K562 (cell line): ENCODE data around the gene SLC25A11. TPM values are rescaled to one million over a fixed set of nuclear protein-coding genes. Genes with fewer than 3 reads are reported as not detected.

Source experiments
- AFF4 ChIP-seq: sonication (generic); formaldehyde crosslinking; IDR thresholded peaks from 2 replicates; pipeline ENCODE4 v1.8.0; 2023; ENCODE audit warnings: mild to moderate bottlenecking, missing genetic modification reagents
- CCNT2 ChIP-seq: IDR thresholded peaks from 2 replicates; pipeline ENCODE4 v1.6.1; 2011; ENCODE audit warnings: borderline replicate concordance, low read depth, mild to moderate bottlenecking, moderate library complexity, mixed read lengths, low read length; ENCODE audit not compliant: insufficient read length; ENCODE audit errors: extremely low read depth
- DPF2 ChIP-seq: fragments of 450-650 bp; IDR thresholded peaks from 2 replicates; pipeline ENCODE4 v1.6.1; 2016
- E2F4 ChIP-seq: sonication (generic); formaldehyde crosslinking; IDR thresholded peaks from 2 replicates; pipeline ENCODE4 v1.8.0; 2022; ENCODE audit warnings: mild to moderate bottlenecking, low read depth, missing genetic modification reagents
- ETS1 ChIP-seq: conservative IDR thresholded peaks from 2 replicates; pipeline ENCODE4 v1.6.1; 2011; ENCODE audit warnings: low read depth, mild to moderate bottlenecking, low read length; ENCODE audit not compliant: control insufficient read depth
- FOXJ2 ChIP-seq: fragments of 200-800 bp; sonication (Bioruptor generic); IDR thresholded peaks from 2 replicates; pipeline ENCODE4 v1.6.1; 2016; ENCODE audit warnings: missing genetic modification characterization, missing compliant biosample characterization
- GATAD2B ChIP-seq: fragments of 450-650 bp; IDR thresholded peaks from 2 replicates; pipeline ENCODE4 v1.6.1; 2017; ENCODE audit warnings: mild to moderate bottlenecking, borderline replicate concordance
- HMGN3 ChIP-seq: IDR thresholded peaks from 2 replicates; pipeline ENCODE4 v1.6.1; 2011; ENCODE audit warnings: borderline replicate concordance, low read depth, mild to moderate bottlenecking, mixed read lengths, low read length; ENCODE audit not compliant: insufficient read length; ENCODE audit errors: extremely low read depth
- IRF1 ChIP-seq: sonication (generic); formaldehyde crosslinking; IDR thresholded peaks from 2 replicates; pipeline ENCODE4 v1.8.0; 2022; ENCODE audit warnings: missing genetic modification reagents, mild to moderate bottlenecking, borderline replicate concordance
- IRF2 ChIP-seq: sonication (generic); formaldehyde crosslinking; IDR thresholded peaks from 2 replicates; pipeline ENCODE4 v1.8.1; 2022; ENCODE audit warnings: mild to moderate bottlenecking, missing genetic modification reagents
- LARP7 ChIP-seq: fragments of 450-650 bp; IDR thresholded peaks from 2 replicates; pipeline ENCODE4 v1.6.1; 2016
- MAX ChIP-seq: sonication (generic); formaldehyde crosslinking; IDR thresholded peaks from 2 replicates; pipeline ENCODE4 v1.9.0; 2022; ENCODE audit warnings: mild to moderate bottlenecking, missing genetic modification reagents
- NCOA2 ChIP-seq, 2 experiments: fragments of 450-650 bp; IDR thresholded peaks; 2 replicates each; pipeline ENCODE4 v1.6.1; 2018; ENCODE audit warnings: mild to moderate bottlenecking in 2 of 2, moderate library complexity in 1 of 2; ENCODE audit not compliant: partially characterized antibody in 2 of 2
- RB1 ChIP-seq: fragments of 450-650 bp; IDR thresholded peaks from 2 replicates; pipeline ENCODE4 v1.6.1; 2017; ENCODE audit warnings: low read depth, mild to moderate bottlenecking
- SLC30A9 ChIP-seq: fragments of 250-450 bp; sonication (Bioruptor Pico); IDR thresholded peaks from 2 replicates; pipeline ENCODE4 v1.8.0; 2022; ENCODE audit warnings: mild to moderate bottlenecking, moderate library complexity
- TCF15 ChIP-seq: fragments of 250-450 bp; sonication (Bioruptor Pico); IDR thresholded peaks from 2 replicates; pipeline ENCODE4 v1.8.0; 2022; ENCODE audit warnings: moderate library complexity, mild to moderate bottlenecking, inconsistent platforms
- TEAD1 ChIP-seq, 2 experiments: fragments of 450-650 bp in 1 of 2; sonication (generic) in 1 of 2; formaldehyde crosslinking; IDR thresholded peaks; 2 replicates each; pipeline versions ENCODE4 v1.4.0 to v1.8.0; 2020 to 2022; ENCODE audit warnings: mild to moderate bottlenecking in 2 of 2, missing genetic modification reagents in 1 of 2
- ZEB2 ChIP-seq: fragments of 450-650 bp; IDR thresholded peaks from 2 replicates; pipeline ENCODE4 v1.6.1; 2016
- ZNF277 ChIP-seq: fragments of 250-450 bp; sonication (Bioruptor Pico); IDR thresholded peaks from 2 replicates; pipeline ENCODE4 v1.8.0; 2022; ENCODE audit warnings: inconsistent platforms, mild to moderate bottlenecking, moderate library complexity, borderline replicate concordance
- polyA plus RNA-seq, 8 experiments: library from polyadenylated mRNA; depleted of rRNA in 4 of 8; stranded (reverse) in 5 of 8; unstranded in 3 of 8; fragments of >200 nt; fragmentation: Nextera tagmentation in 2 of 8; fragmentation: Illumina TruSeq in 1 of 8; extraction: Ambion mirVana in 2 of 8; extraction: Trizol in 1 of 8; gene quantifications; 2 replicates each; pipeline versions ENCODE4 v1.2.1 to v1.2.3, GENCODE V29; 2011 to 2014; ENCODE audit warnings: inconsistent platforms in 1 of 8, missing spikeins in 1 of 8
- total RNA-seq, 7 experiments: library from RNA; depleted of rRNA in 6 of 7; stranded (reverse); fragments of >200 nt in 6 of 7; fragmentation: Illumina TruSeq in 2 of 7; extraction: Trizol in 2 of 7; gene quantifications; 2 replicates each; pipeline versions ENCODE4 v1.2.1 to v1.2.3, GENCODE V29; 2011 to 2021; ENCODE audit warnings: low replicate concordance in 1 of 7

SLC25A11 gene
- total and polyA plus RNA-seq, 9 of the 15 experiments (the other 6 are each of a cell fraction or from before 2014, with no cell fraction given), result 3.1 to 56.7 (median 32.9) TPM

- peak; percentile 45 for TF ChIP-seq HMGN3
- no peak for TF ChIP-seq MAX (CRISPR knock-in tag)
- peak; percentile 39; the same call in 1 of the 2 replicates for TF ChIP-seq GATAD2B
- no peak for TF ChIP-seq TEAD1 (CRISPR knock-in tag; IDR thresholded peaks at IDR 0.05)
- TF ChIP-seq IRF1, result no peak
- peak; percentile 62 for TF ChIP-seq CCNT2
- TF ChIP-seq TCF15 (CRISPR knock-in tag), result no peak
- TF ChIP-seq ZNF277 (CRISPR knock-in tag), result no peak
- no peak for TF ChIP-seq E2F4
- no peak for TF ChIP-seq LARP7
- TF ChIP-seq DPF2, result no peak
- 0 out of 2 replicates have a peak, but pooled peaks have one; percentile 8 for TF ChIP-seq FOXJ2 (tag)
- TF ChIP-seq IRF2 (CRISPR knock-in tag), result no peak
- no peak for TF ChIP-seq SLC30A9
- TF ChIP-seq NCOA2 (IDR thresholded peaks at IDR 0.05; ENCODE audit: partially characterized antibody in 2 of 2), result no peak
- 0 out of 2 replicates have a peak, but pooled peaks have one; percentile 1 for TF ChIP-seq AFF4 (CRISPR knock-in tag)
- peak; percentile 65; the same call in 1 of the 2 replicates for TF ChIP-seq RB1
- no peak for TF ChIP-seq ZEB2
- TF ChIP-seq ETS1, result 0 out of 2 replicates have a peak, but pooled peaks have one; percentile 49
Observed at GRCh38 chr17:4948931-4949320, 9.1 kb upstream of the SLC25A11 start (continued).
